Measurements from ENCODE around the gene ZNF507. TPM values are rescaled to one million over a fixed set of nuclear protein-coding genes. Genes with fewer than 3 reads are reported as not detected.

Gene ZNF507
- total RNA-seq, 6 experiments from 2014 or later = 7.1 to 10.9 (median 9.1) TPM

- Histone ChIP-seq H3K4me3 (no peak overlapping the region), H3K27me3 (no peaks in the 10 kb centered on the region), H3K9me3 (no peaks in the 10 kb centered on the region), H3K27ac (no peak overlapping the region), H3K4me1 (no peaks in the 10 kb centered on the region), H3K36me3 (no peaks in the 10 kb centered on the region)
- TF ChIP-seq CTCF (IDR thresholded peaks at IDR 0.05) (no peak), POLR2A (IDR thresholded peaks at IDR 0.05) (no peak)
- DNase-seq (no peak), ATAC-seq (no peak)
- WGBS (ENCODE audit: insufficient coverage, low coverage, low lambda C conversion rate, missing lambda C conversion rate) = 61% methylated on average over 4 of the region's 6 CpGs
- intact Hi-C loops (cut with DNase I) = no loop called here
These were observed 50.7 kb downstream of the ZNF507 start for GRCh38 chr19:32396046-32396652.

- Histone ChIP-seq H3K9me3 (no peaks in the 10 kb centered on the region), H3K36me3 (no peaks in the 10 kb centered on the region), H3K4me1 (no peaks in the 10 kb centered on the region), H3K4me3 (no peak overlapping the region), H3K27ac (no peak overlapping the region), H3K27me3 (no peaks in the 10 kb centered on the region)
- ATAC-seq (no peak), DNase-seq (no peak)
- TF ChIP-seq CTCF (IDR thresholded peaks at IDR 0.05) (no peak), POLR2A (IDR thresholded peaks at IDR 0.05) (no peak)
- intact Hi-C loops (cut with DNase I) = no loop called here
- WGBS (ENCODE audit: insufficient coverage, low coverage, low lambda C conversion rate, missing lambda C conversion rate) = 52% methylated on average over 5 of the region's 5 CpGs
These were observed 52.3 kb downstream of the ZNF507 start for GRCh38 chr19:32397671-32398101.

GRCh38 chr19:32401992-32402391 is 56.6 kb downstream of the ZNF507 start:
- H3K4me3 ChIP-seq = no peak overlapping the region
- H3K9me3 ChIP-seq = no peaks in the 10 kb centered on the region
- H3K27ac ChIP-seq = no peak overlapping the region
- WGBS (ENCODE audit: insufficient coverage, low coverage, low lambda C conversion rate, missing lambda C conversion rate) = 100% methylated on average over 1 of the region's 1 CpG
- peaks cover 0 to 19% (median 2%) of the 10 kb centered on the region in 4 donors for H3K4me1 ChIP-seq
- DNase-seq (no peak), ATAC-seq (no peak)
- H3K27me3 ChIP-seq = no peaks in the 10 kb centered on the region
- H3K36me3 ChIP-seq = no peaks in the 10 kb centered on the region
- intact Hi-C loops (cut with DNase I) = no loop called here
- TF ChIP-seq CTCF (IDR thresholded peaks at IDR 0.05) (no peak), POLR2A (IDR thresholded peaks at IDR 0.05) (no peak)

GRCh38 chr19:32403291-32403995 is 58.0 kb downstream of the ZNF507 start:
- Histone ChIP-seq H3K27ac (no peak overlapping the region), H3K9me3 (no peaks in the 10 kb centered on the region), H3K27me3 (no peaks in the 10 kb centered on the region), H3K36me3 (no peaks in the 10 kb centered on the region), H3K4me1 (peaks cover 0 to 19% (median 2%) of the 10 kb centered on the region in 4 donors), H3K4me3 (no peak overlapping the region)
- intact Hi-C loops (cut with DNase I) = no loop called here
- no peak for DNase-seq
- no peak for TF ChIP-seq CTCF (IDR thresholded peaks at IDR 0.05)
- WGBS (ENCODE audit: insufficient coverage, low coverage, low lambda C conversion rate, missing lambda C conversion rate) = 71% methylated on average over 2 of the region's 5 CpGs
- ATAC-seq = no peak

All from right lobe of liver (tissue), 6 donors.